Measurements from ENCODE around the gene IREB2.
"Not testable (repeated sequence)": the region's sequence is repeated elsewhere in the genome, so short reads cannot be mapped to it uniquely, and the experiment has no call there.

The IREB2 gene

GRCh38 chr15:78481917-78482316, 43.9 kb downstream of the IREB2 start:
- no peak for DNase-seq (ENCODE audit: low read depth in 2 of 2)

- DNase-seq (ENCODE audit: low read depth in 2 of 2), result no peak
These were observed 54.9 kb downstream of the IREB2 start for GRCh38 chr15:78492872-78493271.

GRCh38 chr15:78501857-78502256, 63.8 kb downstream of the IREB2 start:
- no peak for DNase-seq (ENCODE audit: low read depth in 2 of 2)

GRCh38 chr15:78502641-78503040, 64.6 kb downstream of the IREB2 start:
- DNase-seq (ENCODE audit: low read depth in 2 of 2), result no peak

- DNase-seq (ENCODE audit: low read depth in 2 of 2), result peak; percentile 57 to 71
These were observed 69.2 kb downstream of the IREB2 start, which contains the start of gene HYKK for GRCh38 chr15:78506971-78507830. Gene HYKK, plus strand, starts transcription at chr15:78507577. Its CDS starts 5,512 bp downstream, at chr15:78513089.

GRCh38 chr15:78507831-78508160, 69.8 kb downstream of the IREB2 start:
- no peak for DNase-seq (ENCODE audit: low read depth in 2 of 2)

- DNase-seq (ENCODE audit: low read depth in 2 of 2), result no peak
These were observed 70.3 kb downstream of the IREB2 start for GRCh38 chr15:78508272-78508671.

- DNase-seq (ENCODE audit: low read depth in 2 of 2), result no peak
These were observed 71.8 kb downstream of the IREB2 start for GRCh38 chr15:78509726-78510312.

GRCh38 chr15:78520035-78520434, 82.0 kb downstream of the IREB2 start:
- DNase-seq (ENCODE audit: low read depth in 2 of 2), result not testable (repeated sequence)

- DNase-seq (ENCODE audit: low read depth in 2 of 2), result no peak
These were observed 86.2 kb downstream of the IREB2 start for GRCh38 chr15:78524230-78524629.

GRCh38 chr15:78527325-78527724, 89.3 kb downstream of the IREB2 start:
- no peak for DNase-seq (ENCODE audit: low read depth in 2 of 2)

GRCh38 chr15:78533331-78533730, 95.3 kb downstream of the IREB2 start:
- DNase-seq (ENCODE audit: low read depth in 2 of 2), result no peak

- DNase-seq (ENCODE audit: low read depth in 2 of 2), result no peak
These were observed 98.1 kb downstream of the IREB2 start for GRCh38 chr15:78536134-78536533.

- no peak for DNase-seq (ENCODE audit: low read depth in 2 of 2)
These were observed 99.4 kb downstream of the IREB2 start for GRCh38 chr15:78537266-78537905.

GRCh38 chr15:78538358-78538757, 100.3 kb downstream of the IREB2 start:
- no peak for DNase-seq (ENCODE audit: low read depth in 2 of 2)

GRCh38 chr15:78539464-78540140, 101.6 kb downstream of the IREB2 start:
- DNase-seq (ENCODE audit: low read depth in 2 of 2), result not testable (repeated sequence)

GRCh38 chr15:78540141-78540870, 102.3 kb downstream of the IREB2 start, which contains the start of gene PSMA4:
Gene PSMA4, plus strand, starts transcription at chr15:78540444. Its CDS starts 1,484 bp downstream, at chr15:78541928.
- DNase-seq (ENCODE audit: low read depth in 2 of 2), result peak; percentile 91 to 95

GRCh38 chr15:78540871-78541743, 103.1 kb downstream of the IREB2 start:
- DNase-seq (ENCODE audit: low read depth in 2 of 2), result no peak

GRCh38 chr15:78541744-78542034, 103.7 kb downstream of the IREB2 start:
- DNase-seq (ENCODE audit: low read depth in 2 of 2), result no peak

GRCh38 chr15:78542647-78543046, 104.6 kb downstream of the IREB2 start:
- no peak for DNase-seq (ENCODE audit: low read depth in 2 of 2)

GRCh38 chr15:78550194-78550593, 112.2 kb downstream of the IREB2 start:
- no peak for DNase-seq (ENCODE audit: low read depth in 2 of 2)
